NCI-H2081 (cell line): ENCODE results near the gene HIBCH.
"Not testable (repeated sequence)": the region's sequence is repeated elsewhere in the genome, so short reads cannot be mapped to it uniquely, and the experiment has no call there.

ENCODE experiments used
- DNase-seq, 2 experiments: peaks; one replicate each; lab custom pipeline; 2025; lab: John Stamatoyannopoulos, UW

The HIBCH gene

GRCh38 chr2:190235551-190236075 is 84.0 kb downstream of the HIBCH start:
- no peak for DNase-seq

- DNase-seq = no peak
These were observed 84.5 kb downstream of the HIBCH start for GRCh38 chr2:190235101-190235500.

- not testable (repeated sequence) for DNase-seq
These were observed 95.6 kb downstream of the HIBCH start for GRCh38 chr2:190223989-190224388.

GRCh38 chr2:190222745-190223144 is 96.9 kb downstream of the HIBCH start:
- DNase-seq = not testable (repeated sequence)

GRCh38 chr2:190221429-190221828 is 98.2 kb downstream of the HIBCH start:
- DNase-seq = no peak

GRCh38 chr2:190219186-190219585 is 100.4 kb downstream of the HIBCH start:
- no peak for DNase-seq

GRCh38 chr2:190217616-190218015 is 102.0 kb downstream of the HIBCH start:
- no peak for DNase-seq

GRCh38 chr2:190216829-190217228 is 102.8 kb downstream of the HIBCH start:
- peak; percentile 37 to 69 for DNase-seq

- DNase-seq = no peak
These were observed 104.0 kb downstream of the HIBCH start for GRCh38 chr2:190215620-190216019.

GRCh38 chr2:190214426-190215194 is 105.0 kb downstream of the HIBCH start:
- DNase-seq = no peak

- DNase-seq = no peak
These were observed 105.9 kb downstream of the HIBCH start for GRCh38 chr2:190213441-190214335.

- no peak for DNase-seq
These were observed 109.2 kb downstream of the HIBCH start for GRCh38 chr2:190210471-190210870.

GRCh38 chr2:190209559-190209958 is 110.1 kb downstream of the HIBCH start:
- DNase-seq = no peak

GRCh38 chr2:190207930-190208329 is 111.7 kb downstream of the HIBCH start:
- no peak for DNase-seq

- DNase-seq = no peak
These were observed 114.0 kb downstream of the HIBCH start for GRCh38 chr2:190205657-190206056.

GRCh38 chr2:190202604-190203003 is 117.0 kb downstream of the HIBCH start:
- no peak for DNase-seq

- no peak for DNase-seq
These were observed 117.6 kb downstream of the HIBCH start for GRCh38 chr2:190202018-190202417.

GRCh38 chr2:190200603-190201002 is 119.0 kb downstream of the HIBCH start:
- DNase-seq = no peak

- DNase-seq = no peak
These were observed 120.1 kb downstream of the HIBCH start for GRCh38 chr2:190199530-190199929.

GRCh38 chr2:190199109-190199508 is 120.5 kb downstream of the HIBCH start:
- no peak for DNase-seq

GRCh38 chr2:190197143-190197720 is 122.4 kb downstream of the HIBCH start:
- no peak for DNase-seq

- DNase-seq = no peak
These were observed 129.0 kb downstream of the HIBCH start for GRCh38 chr2:190190507-190191162.
